NCI-H146 treated with DMSO at 0.1 percent for 48 hours (cell line): ENCODE measurements around the gene DRAM1.
"Not testable (repeated sequence)": the region's sequence is repeated elsewhere in the genome, so short reads cannot be mapped to it uniquely, and the experiment has no call there.

Experiments
- DNase-seq: peaks from one replicate; lab custom pipeline; 2025; ENCODE audit not compliant: unreplicated experiment; lab: John Stamatoyannopoulos, UW

The DRAM1 gene, protein sequence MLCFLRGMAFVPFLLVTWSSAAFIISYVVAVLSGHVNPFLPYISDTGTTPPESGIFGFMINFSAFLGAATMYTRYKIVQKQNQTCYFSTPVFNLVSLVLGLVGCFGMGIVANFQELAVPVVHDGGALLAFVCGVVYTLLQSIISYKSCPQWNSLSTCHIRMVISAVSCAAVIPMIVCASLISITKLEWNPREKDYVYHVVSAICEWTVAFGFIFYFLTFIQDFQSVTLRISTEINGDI

DNA sequence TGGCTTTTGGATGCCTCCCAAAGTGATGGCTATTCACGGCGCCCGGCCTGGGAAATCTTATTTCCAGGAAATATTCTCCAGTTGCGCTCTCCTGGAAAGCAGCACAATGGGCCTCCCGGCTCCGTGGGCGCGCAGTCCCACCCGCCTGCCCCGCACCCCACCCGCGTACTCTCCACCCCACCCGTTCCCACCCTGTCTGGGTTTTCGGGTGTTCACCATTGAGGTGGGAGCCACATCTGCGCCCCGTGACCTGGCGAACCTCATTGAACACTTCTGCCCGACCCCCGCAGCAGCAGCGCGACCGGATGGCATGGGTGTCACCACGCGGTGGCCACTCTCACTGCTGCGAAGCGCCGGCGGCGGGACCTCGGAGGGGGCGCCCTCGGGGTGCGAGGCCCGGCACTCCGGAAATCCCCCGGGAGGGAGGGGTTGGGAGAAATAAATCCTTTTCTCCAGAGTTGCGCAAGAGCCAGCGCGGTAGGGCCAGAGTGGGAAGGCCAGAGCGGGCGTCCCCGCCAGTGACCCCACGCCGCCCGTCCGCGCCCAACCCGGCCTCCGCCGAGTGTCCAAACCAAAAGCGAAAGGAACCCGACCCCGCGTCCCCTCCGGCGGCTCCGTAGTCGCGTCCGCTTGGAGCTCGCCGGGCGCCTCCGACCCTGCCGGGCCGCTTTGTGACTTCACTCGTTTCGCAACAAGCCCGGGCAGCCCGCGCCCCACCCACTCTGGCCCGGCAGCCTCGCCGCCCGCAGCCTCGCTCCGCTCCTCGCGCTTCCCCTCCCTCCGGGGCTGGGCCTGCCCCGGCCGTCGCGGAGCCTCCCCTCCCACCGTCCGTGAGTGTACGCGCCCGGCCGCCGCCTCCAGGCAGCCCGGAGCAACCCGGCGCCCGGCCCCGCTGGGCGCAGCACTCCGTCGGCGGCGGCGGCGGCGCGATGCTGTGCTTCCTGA is at the start of gene DRAM1:
Gene DRAM1, plus strand, starts transcription at position 720 of the 945 bp plus-strand sequence. Its CDS starts 210 bp downstream, at position 930.
- DNase-seq = peak; percentile 59

- DNase-seq = peak; percentile 14
Measured at GRCh38 chr12:101828463-101829196, 48.8 kb upstream of the DRAM1 start.

GRCh38 chr12:101829639-101830366 is 47.6 kb upstream of the DRAM1 start:
- DNase-seq = peak; percentile 18

DNA sequence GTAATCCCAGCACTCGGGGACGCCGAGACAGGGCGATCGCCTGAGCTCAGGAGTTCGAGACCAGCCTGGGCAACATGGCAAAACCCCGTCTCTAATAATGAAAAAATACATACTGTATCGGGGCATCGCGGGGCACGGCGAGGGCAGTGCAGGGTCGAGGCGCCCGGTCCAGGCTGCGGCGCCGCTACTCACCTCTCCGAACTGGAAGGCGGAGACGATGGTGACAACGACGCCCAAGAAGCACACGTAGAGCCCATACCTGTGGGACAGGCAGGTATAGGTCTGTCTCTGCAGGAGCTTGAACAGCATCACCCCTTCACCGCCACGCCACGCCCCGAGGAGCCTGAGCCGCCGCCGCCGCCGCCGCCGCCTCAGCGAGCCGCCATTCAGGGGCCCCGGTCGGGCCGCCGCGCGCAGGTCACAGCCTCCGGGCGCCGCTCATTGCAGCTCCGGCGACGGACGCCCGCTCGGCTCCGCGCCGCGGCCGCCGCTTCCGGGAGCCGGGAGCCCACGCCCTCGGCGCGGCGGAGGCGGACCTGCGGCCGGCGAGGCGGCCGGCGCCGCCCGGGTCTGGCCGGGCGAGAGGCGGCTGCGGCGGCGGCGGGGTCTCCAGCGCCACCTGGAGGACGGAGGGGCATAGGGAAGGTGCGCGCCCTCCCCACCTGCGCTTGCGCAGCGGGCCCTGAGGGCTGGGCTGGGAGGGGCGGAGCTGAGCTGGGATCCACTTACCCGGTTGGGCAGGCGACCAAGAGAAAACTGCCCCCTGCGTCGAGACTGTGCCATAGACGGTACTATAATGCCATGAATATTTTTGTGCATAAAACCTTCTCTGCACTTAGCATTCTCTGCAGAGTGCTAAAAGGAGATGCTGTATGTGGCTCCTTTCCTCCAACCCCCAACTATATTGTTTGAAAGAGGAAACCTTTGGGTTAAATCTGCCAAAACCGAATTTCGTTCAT is 46.7 kb upstream of the DRAM1 start, which contains the start of gene GNPTAB:
Gene GNPTAB, minus strand, starts transcription at position 593 of the 959 bp plus-strand sequence. Its CDS starts 284 bp downstream, at position 309.
- DNase-seq = peak; percentile 81

DNA sequence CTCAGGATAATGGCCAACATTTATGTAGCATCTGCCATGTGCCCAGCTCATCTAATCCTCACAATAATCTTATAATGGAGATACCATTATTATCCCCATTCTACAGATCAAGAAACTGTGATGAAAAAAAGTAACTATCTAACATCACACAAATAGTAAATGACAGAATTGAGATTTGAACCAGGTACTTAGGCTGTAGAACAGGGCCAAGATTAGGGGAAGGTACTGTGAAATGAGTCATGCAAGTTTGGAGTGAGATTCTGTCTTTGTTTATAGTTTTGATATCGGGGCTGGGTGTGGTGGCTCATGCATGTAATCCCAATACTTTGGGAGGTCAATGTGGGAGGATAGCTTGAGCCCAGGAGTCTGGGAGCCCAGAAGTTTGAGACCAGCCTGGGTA is 45.4 kb upstream of the DRAM1 start:
- DNase-seq = no peak

DNA sequence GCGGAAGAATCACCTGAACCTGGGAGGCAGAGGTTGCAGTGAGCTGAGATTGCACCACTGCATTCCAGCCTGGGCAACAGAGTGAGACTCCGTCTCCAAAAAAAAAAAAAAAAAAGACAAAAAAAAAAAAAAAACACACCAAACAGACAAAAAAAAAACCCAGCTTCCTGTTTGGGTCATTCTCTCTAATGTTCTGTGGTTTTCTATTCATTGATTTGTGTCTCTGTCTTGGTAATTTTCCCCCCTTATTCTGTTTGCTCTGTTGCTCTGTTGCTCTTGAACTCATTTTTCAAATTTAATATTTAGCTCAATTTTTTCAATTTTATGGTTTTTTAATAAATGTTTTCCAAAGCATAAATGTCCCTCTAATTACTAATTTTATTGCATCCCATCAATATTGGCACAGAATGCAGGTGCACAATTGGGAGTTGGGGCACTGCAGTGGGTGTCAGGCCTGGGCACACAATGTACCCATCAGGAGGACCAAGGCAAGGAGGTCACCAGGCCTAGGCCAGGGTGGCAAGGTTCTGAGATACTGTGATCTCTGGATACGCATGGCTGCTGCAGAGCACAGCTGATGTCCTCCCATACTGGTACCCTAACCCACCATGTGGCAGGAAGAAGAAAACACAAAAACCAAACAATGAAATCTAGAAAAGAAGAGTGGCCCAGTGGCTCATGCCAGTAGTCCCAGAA is 38.6 kb upstream of the DRAM1 start:
- DNase-seq = no peak

DNA sequence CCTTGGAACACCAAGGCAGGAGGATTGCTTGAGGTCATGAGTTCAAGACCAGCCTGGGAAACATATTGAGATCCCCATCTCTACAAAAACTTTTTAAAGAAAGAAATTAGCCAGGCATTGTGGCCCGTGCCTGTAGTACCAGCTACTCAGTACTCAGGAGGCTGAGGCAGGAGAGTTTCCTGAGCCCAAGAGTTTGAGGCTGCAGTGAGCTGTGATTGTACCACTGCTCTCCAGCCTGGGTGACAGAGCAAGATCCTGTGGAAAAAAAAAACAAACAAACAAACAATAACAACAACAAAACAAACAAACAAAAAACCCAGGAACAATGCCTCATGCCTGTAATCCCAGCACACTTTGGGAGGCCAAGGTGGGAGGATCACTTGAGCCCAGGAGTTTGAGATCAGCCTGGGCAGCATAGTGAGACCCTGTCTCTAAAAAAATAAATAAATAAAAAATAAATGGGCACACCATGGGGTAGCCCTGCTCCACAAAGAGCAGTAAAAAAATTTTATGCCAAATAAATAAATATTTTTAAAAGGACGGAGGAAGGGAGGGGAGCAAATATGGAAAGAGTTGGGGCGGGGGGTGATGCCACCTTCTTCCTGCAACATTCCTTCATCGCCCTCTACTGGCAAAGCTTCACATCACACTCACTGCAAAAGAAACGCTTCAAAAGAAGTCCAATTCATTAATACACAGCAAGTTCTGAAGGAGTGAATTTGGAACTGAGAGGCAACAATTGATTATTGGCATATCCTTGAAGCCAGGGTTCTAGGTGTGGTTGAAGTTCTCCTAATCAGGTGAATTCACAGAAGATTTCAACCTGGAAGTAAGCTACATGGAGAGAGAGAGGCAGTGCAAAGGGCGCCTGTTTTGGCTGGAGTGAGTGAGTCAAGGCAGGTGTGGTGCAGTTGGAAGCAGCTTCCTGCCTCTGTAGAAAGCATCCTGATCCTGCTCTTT is 37.8 kb upstream of the DRAM1 start:
- DNase-seq = peak; percentile 45

- DNase-seq = no peak
Measured at GRCh38 chr12:101841069-101841468, 36.3 kb upstream of the DRAM1 start.

DNA sequence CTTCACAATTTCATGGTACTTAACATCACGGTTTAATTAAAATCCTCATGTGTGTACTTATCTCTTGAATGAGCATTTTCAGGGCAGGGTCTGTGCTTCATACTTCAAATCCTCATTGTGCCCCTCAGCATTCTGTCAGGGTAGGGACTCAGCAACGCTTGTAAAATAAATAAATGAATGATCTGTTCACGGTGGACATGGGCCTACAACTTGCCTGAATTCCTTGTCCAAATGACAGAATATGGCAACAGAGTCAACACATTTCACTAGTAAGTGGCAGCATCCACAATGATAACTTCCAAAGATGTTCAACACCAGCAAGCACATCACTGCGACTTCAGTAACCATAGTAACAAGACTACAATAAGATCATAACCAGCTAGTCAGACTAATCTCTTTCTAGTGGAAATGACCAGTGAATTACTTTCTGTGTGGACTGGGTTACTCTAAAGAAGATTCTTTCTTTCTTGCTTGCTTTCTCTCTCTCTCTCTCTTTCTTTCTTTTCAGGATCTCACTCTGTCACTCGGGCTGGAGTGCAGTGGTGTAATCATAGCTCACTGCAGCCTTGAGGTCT is 32.2 kb upstream of the DRAM1 start:
- DNase-seq = no peak

- no peak for DNase-seq
Measured at GRCh38 chr12:101847325-101847724, 30.1 kb upstream of the DRAM1 start.

DNA sequence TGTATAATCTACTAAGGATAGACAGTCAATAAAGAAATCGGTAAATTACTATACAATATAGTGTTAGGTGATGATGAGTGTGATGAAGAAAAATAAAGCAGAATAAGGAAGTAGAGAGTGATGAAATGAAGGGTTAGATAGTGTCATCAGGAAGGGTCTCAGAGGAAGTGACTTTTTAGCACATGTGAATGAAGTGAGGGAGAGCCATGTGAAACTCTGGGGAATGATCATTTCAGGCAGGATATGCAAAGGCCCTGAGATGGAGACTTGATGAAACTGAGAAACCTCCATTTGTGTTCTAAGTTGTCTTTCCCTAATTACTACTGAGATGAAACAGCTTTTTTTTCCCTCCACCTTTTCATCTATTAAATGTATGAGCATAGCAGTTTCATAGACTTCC is 27.2 kb upstream of the DRAM1 start:
- DNase-seq = no peak

DNA sequence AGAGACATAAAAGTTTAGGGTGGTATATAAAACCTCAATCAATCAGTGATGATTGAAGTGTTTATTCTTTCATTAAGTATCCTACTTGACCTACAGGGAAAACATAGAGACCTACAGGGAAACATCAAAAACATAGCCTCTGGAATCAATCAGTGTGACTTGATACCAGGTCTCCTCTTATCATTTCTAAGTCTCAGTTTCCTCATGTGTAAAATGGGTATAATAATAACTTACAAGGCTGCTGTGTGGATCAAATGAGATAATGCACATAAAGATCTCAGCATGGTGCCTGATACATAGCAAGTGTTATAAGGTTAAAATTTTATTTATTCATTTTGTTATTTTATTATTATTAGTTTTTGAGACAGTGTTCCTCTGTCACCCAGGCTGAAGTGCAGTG is 24.4 kb upstream of the DRAM1 start:
- no peak for DNase-seq

DNA sequence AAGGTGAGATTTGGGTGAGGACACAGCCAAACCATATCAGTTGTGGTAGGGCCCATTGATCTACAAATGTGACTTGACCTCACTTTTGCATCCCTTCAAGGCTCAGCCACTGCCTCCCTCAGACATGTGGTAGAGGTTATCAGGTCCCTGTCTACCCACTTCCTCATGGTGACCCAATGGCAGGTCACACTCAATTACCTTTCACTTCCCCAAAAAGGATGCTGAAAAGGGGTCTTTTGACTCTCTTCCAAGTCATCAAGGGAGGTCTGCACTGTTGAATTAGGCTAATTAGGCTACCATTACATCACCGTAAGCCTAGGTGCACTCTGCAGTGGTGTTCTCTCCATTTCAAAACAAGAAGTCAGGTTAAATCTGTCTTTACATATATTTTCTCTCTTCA is 22.6 kb upstream of the DRAM1 start:
- DNase-seq = no peak

GRCh38 chr12:101855364-101855884 is 22.0 kb upstream of the DRAM1 start:
- DNase-seq = no peak

DNA sequence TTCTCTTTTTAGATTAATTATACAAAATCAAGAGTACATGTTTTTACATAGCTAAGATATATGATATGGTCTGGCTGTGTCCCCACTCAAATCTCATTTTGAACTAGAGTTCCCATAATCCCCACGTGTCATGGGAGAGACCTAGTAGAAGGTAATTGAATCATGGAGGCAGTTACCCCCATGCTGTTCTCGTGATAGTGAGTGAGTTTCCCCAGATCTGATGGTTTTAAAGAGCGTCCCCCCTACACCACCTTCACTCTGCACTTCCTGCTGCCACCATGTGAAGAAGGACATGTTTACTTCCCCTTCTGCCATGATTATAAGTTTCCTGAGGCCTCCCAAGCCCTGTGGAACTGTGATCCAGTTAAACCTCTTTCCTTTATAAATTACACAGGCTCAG is 21.4 kb upstream of the DRAM1 start:
- no peak for DNase-seq

DNA sequence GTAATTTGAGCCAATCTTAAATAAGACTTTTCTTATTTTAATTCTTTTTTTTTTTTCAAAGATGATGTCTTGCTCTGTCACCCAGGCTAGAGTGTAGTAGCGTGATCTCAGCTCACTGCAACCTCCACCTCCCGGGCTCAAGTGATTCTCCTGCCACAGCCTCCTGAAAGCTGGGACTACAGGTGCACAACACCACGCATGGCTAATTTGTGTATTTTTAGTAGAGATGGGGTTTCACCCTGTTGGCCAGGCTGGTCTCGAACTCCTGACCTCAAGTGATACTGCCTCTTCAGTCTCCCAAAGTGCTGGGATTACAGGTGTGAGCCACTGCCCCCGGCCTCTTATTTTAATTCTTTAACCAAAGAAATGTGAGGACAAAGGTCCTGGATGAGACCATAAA is 20.8 kb upstream of the DRAM1 start:
- DNase-seq = not testable (repeated sequence)

- no peak for DNase-seq
Measured at GRCh38 chr12:101857043-101857558, 20.3 kb upstream of the DRAM1 start.
